Coronary artery (tissue), 2 donors: ENCODE results near the gene SAMD9.
A peak's percentile ranks its signal among the peaks of the same experiment; 100 is the strongest.
"Not testable (repeated sequence)": the region's sequence is repeated elsewhere in the genome, so short reads cannot be mapped to it uniquely, and the experiment has no call there.

Experiments used
- DNase-seq: peaks from one replicate; pipeline ENCODE4 v3.0.0-alpha.2; 2017; ENCODE audit warnings: low spot score
- H3K27ac ChIP-seq, 2 donors: fragments of 200-600 bp; sonication (generic); one replicate each; pipeline ENCODE4 v1.5.1; 2016 to 2019
- H3K4me3 ChIP-seq: fragments of 200-600 bp; sonication (generic); 2 replicates; pipeline ENCODE4 v1.5.1; 2016; ENCODE audit warnings: mild to moderate bottlenecking, moderate library complexity
- CTCF ChIP-seq: fragments of 200-600 bp; sonication (generic); IDR thresholded peaks from one replicate; pipeline ENCODE4 v1.5.1; 2019; ENCODE audit warnings: antibody characterized with exemption

The SAMD9 gene

DNA sequence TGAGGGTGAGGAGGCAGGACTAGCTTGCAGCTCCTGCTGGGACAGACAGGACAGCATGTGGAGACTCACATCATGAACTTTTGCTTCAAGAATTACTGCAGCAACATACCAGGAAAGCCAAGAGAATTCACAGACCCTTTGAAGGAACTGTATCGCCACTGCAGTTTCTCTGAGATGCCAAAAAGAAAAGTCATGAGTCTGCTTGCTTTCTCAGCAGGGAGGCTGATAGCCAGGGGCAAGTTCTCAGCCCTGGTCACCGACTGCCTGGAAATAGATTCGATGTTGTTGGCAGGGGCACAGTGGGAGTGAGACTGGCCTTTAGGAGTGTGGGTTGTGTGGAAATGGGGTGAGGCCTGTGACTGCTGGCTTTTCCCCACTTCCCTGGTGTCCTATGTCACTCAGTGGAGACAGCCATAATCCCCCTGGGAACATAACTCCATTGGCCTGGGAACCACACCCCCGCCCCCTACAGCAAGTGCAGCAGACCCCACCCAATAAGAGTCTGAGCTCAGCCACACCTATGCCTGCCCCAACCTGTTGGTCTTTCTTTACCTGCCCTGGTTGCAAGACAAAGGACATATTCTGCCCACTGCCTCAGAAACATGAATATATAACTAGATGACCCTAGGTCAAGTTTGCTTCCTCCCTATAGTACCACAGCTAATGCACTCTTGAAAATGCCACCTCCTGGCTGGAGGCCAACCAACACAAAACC, 1.6 kb upstream of the SAMD9 start:
- no peak for TF ChIP-seq CTCF
- H3K4me3 ChIP-seq = no peak overlapping the region
- DNase-seq = no peak
- no peak overlapping the region for H3K27ac ChIP-seq

DNA sequence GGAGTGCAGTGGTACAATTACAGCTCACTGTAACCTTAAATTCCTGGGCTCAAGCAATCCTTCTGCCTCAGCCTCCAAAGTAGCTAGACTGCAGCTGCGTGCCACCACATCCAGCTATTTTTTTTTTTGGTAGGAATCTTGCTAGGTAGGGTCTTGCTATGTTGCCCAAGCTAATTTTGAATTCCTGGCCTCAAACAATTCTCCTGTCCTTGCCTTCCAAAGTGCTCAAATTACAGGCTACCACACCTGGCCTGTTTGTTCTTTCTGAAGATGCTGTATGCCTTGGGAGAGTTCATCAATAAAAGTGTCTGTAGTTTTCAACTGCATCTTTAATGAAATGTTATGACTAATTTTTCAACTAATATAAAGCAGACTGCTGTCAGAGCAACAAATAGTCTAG, 452 bp downstream of the SAMD9 start:
- Histone ChIP-seq H3K27ac (peak overlapping the region; percentile 8 to 70), H3K4me3 (peak overlapping the region; percentile 72)
- no peak for TF ChIP-seq CTCF
- no peak for DNase-seq

- no peak for TF ChIP-seq CTCF
- DNase-seq = no peak
- Histone ChIP-seq H3K4me3 (peak overlapping the region; percentile 72), H3K27ac (no peak overlapping the region)
Measured at GRCh38 chr7:93115796-93116195, 2.0 kb downstream of the SAMD9 start.

- Histone ChIP-seq H3K4me3 (peak overlapping the region; percentile 18), H3K27ac (no peak overlapping the region)
- DNase-seq = no peak
- no peak for TF ChIP-seq CTCF
Measured at GRCh38 chr7:93108003-93108402, 9.8 kb downstream of the SAMD9 start.

DNA sequence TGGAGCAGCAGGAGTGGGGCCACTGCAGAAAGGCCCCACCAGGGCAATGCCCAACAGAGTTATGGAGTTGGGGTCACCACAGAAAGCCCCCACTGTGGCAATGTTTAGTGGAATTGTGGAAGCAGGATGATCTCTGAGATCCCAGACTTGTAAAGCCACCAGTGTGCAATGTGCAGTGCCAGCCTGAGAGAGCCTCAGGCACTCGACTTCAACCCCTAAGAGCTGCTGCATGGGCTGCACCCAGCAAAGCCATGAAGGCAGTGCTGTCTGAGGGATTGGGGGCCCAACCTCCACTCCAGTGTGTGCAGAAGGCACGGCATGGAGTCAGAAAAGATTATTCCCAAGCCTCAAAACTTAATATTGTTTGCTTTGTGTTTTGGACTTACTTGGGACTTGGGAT, 20.4 kb downstream of the SAMD9 start:
- TF ChIP-seq CTCF = no peak
- Histone ChIP-seq H3K4me3 (no peak overlapping the region), H3K27ac (no peak overlapping the region)
- no peak for DNase-seq

DNA sequence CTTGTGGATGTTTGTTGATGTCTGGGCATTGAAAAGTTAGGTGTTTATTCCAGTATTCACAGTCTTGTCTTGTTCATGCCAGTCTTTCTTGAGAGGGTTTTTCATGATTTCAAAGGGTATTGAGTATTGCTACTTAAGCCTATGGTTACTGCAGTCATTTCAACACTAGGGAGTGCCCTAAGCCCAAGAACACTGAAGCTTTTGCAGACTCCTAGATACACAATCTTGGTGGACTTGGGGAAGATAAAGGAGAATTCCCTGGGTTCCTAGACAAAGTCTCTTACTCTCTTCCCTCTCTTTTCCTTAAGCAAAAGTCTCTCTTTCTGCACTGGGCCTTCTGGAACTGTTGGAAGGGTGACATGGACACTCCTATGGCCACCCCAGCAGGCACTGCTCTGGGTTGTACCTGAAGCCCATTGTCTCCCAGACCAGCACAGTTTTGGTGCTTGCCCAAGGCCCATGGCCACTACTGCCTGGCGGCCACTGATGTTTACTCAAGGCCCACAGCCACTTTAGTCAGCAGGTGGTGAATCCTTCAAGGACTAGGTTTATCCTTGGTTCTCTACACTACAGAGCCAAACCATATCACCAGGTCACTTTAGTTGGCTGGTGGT, 24.9 kb downstream of the SAMD9 start:
- no peak for TF ChIP-seq CTCF
- no peak for DNase-seq
- no peak overlapping the region for H3K27ac ChIP-seq
- no peak overlapping the region for H3K4me3 ChIP-seq

- H3K4me3 ChIP-seq, DNase-seq, H3K27ac ChIP-seq: not testable (repeated sequence)
Measured at GRCh38 chr7:93073357-93073756, 44.4 kb downstream of the SAMD9 start.
